IMR-90 (cell line): ENCODE results near the gene TNFRSF21.
"Not testable (repeated sequence)": the region's sequence is repeated elsewhere in the genome, so short reads cannot be mapped to it uniquely, and the experiment has no call there.

Experiments used
- CTCF ChIP-seq: conservative IDR thresholded peaks from 2 replicates; pipeline ENCODE4 v1.5.1; 2012; ENCODE audit warnings: mild to moderate bottlenecking, low read depth, low read length, improper control_type of control experiment
- ELK1 ChIP-seq: fragments of 150-350 bp; IDR thresholded peaks from 2 replicates; pipeline ENCODE4 v1.6.1; 2016; ENCODE audit warnings: low read depth, mild to moderate bottlenecking, low read length, moderate library complexity, borderline replicate concordance
- FOS ChIP-seq: fragments of 150-350 bp; IDR thresholded peaks from 2 replicates; pipeline ENCODE4 v1.6.1; 2016; ENCODE audit warnings: low read depth, low read length
- POLR2A ChIP-seq: IDR thresholded peaks from 2 replicates; pipeline ENCODE4 v1.6.1; 2012; ENCODE audit warnings: mild to moderate bottlenecking, low read depth, low read length
- RAD21 ChIP-seq: IDR thresholded peaks from 2 replicates; pipeline ENCODE4 v1.6.1; 2012; ENCODE audit warnings: low read length, improper control_type of control experiment
- USF2 ChIP-seq: fragments of 150-350 bp; IDR thresholded peaks from 2 replicates; pipeline ENCODE4 v1.6.1; 2017; ENCODE audit warnings: mild to moderate bottlenecking, antibody characterized with exemption, low read length, low read depth

DNA sequence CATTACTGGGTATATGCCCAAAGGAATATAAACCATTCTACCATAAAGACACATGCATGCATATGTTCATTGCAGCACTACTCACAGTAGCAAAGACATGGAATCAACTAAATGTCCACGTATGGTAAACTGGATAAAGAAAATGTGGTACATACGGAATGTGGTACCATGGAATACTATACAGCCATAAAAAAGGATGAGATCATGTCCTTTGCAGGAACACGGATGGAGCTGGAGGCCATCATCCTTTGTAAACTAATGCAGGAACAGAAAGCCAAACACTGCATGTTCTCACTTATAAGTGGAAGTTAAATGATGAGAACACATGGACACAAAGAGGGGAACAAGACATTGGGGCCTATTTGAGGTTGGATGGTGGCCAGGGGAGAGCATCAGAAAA lies 81.6 kb downstream of the TNFRSF21 start:
- TF ChIP-seq POLR2A, CTCF, RAD21, USF2, ELK1, FOS: not testable (repeated sequence)
